Measurements from ENCODE around the gene NOVA2. TPM values are rescaled to one million over a fixed set of nuclear protein-coding genes. Genes with fewer than 3 reads are reported as not detected.
"Not testable (repeated sequence)": the region's sequence is repeated elsewhere in the genome, so short reads cannot be mapped to it uniquely, and the experiment has no call there.

The NOVA2 gene
- total RNA-seq, 2 donors from 2014 or later, result not detected

- Mint-ChIP-seq H3K4me1 (ENCODE audit: low read depth in 2 of 2) (peaks cover 16 to 28% of the 10 kb centered on the region in 2 donors), H3K27ac (no peak overlapping the region), H3K27me3 (no peaks in the 10 kb centered on the region), H3K9me3 (no peaks in the 10 kb centered on the region), H3K36me3 (peaks cover 17% of the 10 kb centered on the region), H3K4me3 (no peak overlapping the region)
- no peak for ATAC-seq
- DNase-seq (ENCODE audit: low spot score), result no peak
Measured at GRCh38 chr19:45897261-45897812, 76.3 kb downstream of the NOVA2 start.

- not testable (repeated sequence) for H3K9me3 Mint-ChIP-seq; H3K27ac Mint-ChIP-seq; H3K27me3 Mint-ChIP-seq; DNase-seq (ENCODE audit: low spot score); ATAC-seq; H3K4me3 Mint-ChIP-seq
- Mint-ChIP-seq H3K4me1 (ENCODE audit: low read depth in 2 of 2) (peaks cover 10 to 23% of the 10 kb centered on the region in 2 donors), H3K36me3 (peaks cover 17% of the 10 kb centered on the region)
Measured at GRCh38 chr19:45895983-45896599, 77.6 kb downstream of the NOVA2 start.

- H3K4me1 Mint-ChIP-seq (ENCODE audit: low read depth in 2 of 2), result peaks cover 7 to 19% of the 10 kb centered on the region in 2 donors
- no peak overlapping the region for H3K27ac Mint-ChIP-seq
- no peak for DNase-seq (ENCODE audit: low spot score)
- H3K27me3 Mint-ChIP-seq, result no peaks in the 10 kb centered on the region
- no peak for ATAC-seq
- H3K36me3 Mint-ChIP-seq, result peaks cover 17% of the 10 kb centered on the region
- no peak overlapping the region for H3K4me3 Mint-ChIP-seq
- no peaks in the 10 kb centered on the region for H3K9me3 Mint-ChIP-seq
Measured at GRCh38 chr19:45895519-45895972, 78.1 kb downstream of the NOVA2 start.

- no peak for ATAC-seq
- Mint-ChIP-seq H3K27me3 (no peaks in the 10 kb centered on the region), H3K4me1 (ENCODE audit: low read depth in 2 of 2) (peaks cover 10 to 21% of the 10 kb centered on the region in 2 donors), H3K4me3 (no peak overlapping the region), H3K27ac (no peak overlapping the region), H3K36me3 (peaks cover 7% of the 10 kb centered on the region), H3K9me3 (no peaks in the 10 kb centered on the region)
- no peak for DNase-seq (ENCODE audit: low spot score)
Measured at GRCh38 chr19:45890877-45891276, 82.8 kb downstream of the NOVA2 start.

- no peak overlapping the region for H3K4me3 Mint-ChIP-seq
- H3K27me3 Mint-ChIP-seq, result no peaks in the 10 kb centered on the region
- H3K36me3 Mint-ChIP-seq, result no peaks in the 10 kb centered on the region
- H3K27ac Mint-ChIP-seq, result no peak overlapping the region
- DNase-seq (ENCODE audit: low spot score), result no peak
- no peaks in the 10 kb centered on the region for H3K9me3 Mint-ChIP-seq
- H3K4me1 Mint-ChIP-seq (ENCODE audit: low read depth in 2 of 2), result peaks cover 10 to 18% of the 10 kb centered on the region in 2 donors
- ATAC-seq, result no peak
Measured at GRCh38 chr19:45889210-45889885, 84.3 kb downstream of the NOVA2 start.

- Mint-ChIP-seq H3K4me3 (peak overlapping the region; percentile 99), H3K4me1 (ENCODE audit: low read depth in 2 of 2) (peaks cover 16 to 19% of the 10 kb centered on the region in 2 donors), H3K36me3 (no peaks in the 10 kb centered on the region), H3K27ac (peak overlapping the region; percentile 93 to 97), H3K27me3 (no peaks in the 10 kb centered on the region), H3K9me3 (no peaks in the 10 kb centered on the region)
- DNase-seq (ENCODE audit: low spot score), result no peak
- ATAC-seq, result no peak
Measured at GRCh38 chr19:45887200-45887710, 86.4 kb downstream of the NOVA2 start.

GRCh38 chr19:45886427-45887199 is 87.1 kb downstream of the NOVA2 start:
- Mint-ChIP-seq H3K36me3 (no peaks in the 10 kb centered on the region), H3K9me3 (no peaks in the 10 kb centered on the region), H3K4me1 (ENCODE audit: low read depth in 2 of 2) (peaks cover 18 to 22% of the 10 kb centered on the region in 2 donors), H3K27ac (peak overlapping the region; percentile 93 to 97), H3K4me3 (peak overlapping the region; percentile 99), H3K27me3 (peaks cover 0 to 2% of the 10 kb centered on the region in 2 donors)
- DNase-seq (ENCODE audit: low spot score), result peak; percentile 93
- peak; percentile 84 to 89 for ATAC-seq

- Mint-ChIP-seq H3K36me3 (no peaks in the 10 kb centered on the region), H3K27ac (peak within 1 kb of the TSS; percentile 93 to 97), H3K27me3 (peaks cover 0 to 4% of the 10 kb centered on the region in 2 donors), H3K4me1 (ENCODE audit: low read depth in 2 of 2) (peaks cover 23 to 25% of the 10 kb centered on the region in 2 donors), H3K9me3 (no peaks in the 10 kb centered on the region), H3K4me3 (peak within 1 kb of the TSS; percentile 99)
- DNase-seq (ENCODE audit: low spot score) (peak; percentile 93), ATAC-seq (peak; percentile 85 to 88)
Measured at GRCh38 chr19:45885556-45886426, 87.9 kb downstream of the NOVA2 start, which contains the start of gene IRF2BP1. TSS of gene IRF2BP1 (minus strand) at chr19:45886141. CDS start at chr19:45885774, 367 bp downstream.

- H3K4me1 Mint-ChIP-seq (ENCODE audit: low read depth in 2 of 2), result peaks cover 23 to 25% of the 10 kb centered on the region in 2 donors
- peaks cover 0 to 4% of the 10 kb centered on the region in 2 donors for H3K27me3 Mint-ChIP-seq
- DNase-seq (ENCODE audit: low spot score) (no peak), ATAC-seq (peak in 1 of 2 donors; percentile 3)
- no peaks in the 10 kb centered on the region for H3K9me3 Mint-ChIP-seq
- H3K4me3 Mint-ChIP-seq, result peak overlapping the region; percentile 47
- no peaks in the 10 kb centered on the region for H3K36me3 Mint-ChIP-seq
- no peak overlapping the region for H3K27ac Mint-ChIP-seq
Measured at GRCh38 chr19:45884682-45885555, 88.7 kb downstream of the NOVA2 start.

- no peaks in the 10 kb centered on the region for H3K9me3 Mint-ChIP-seq
- H3K4me3 Mint-ChIP-seq, result peak overlapping the region; percentile 58
- ATAC-seq (no peak), DNase-seq (ENCODE audit: low spot score) (no peak)
- peaks cover 23 to 25% of the 10 kb centered on the region in 2 donors for H3K4me1 Mint-ChIP-seq (ENCODE audit: low read depth in 2 of 2)
- H3K27me3 Mint-ChIP-seq, result peaks cover 0 to 4% of the 10 kb centered on the region in 2 donors
- H3K27ac Mint-ChIP-seq, result no peak overlapping the region
- H3K36me3 Mint-ChIP-seq, result no peaks in the 10 kb centered on the region
Measured at GRCh38 chr19:45883881-45884681, 89.6 kb downstream of the NOVA2 start.

Data from natural killer cell treated with Interleukin-12 subunit alpha and Interleukin-12 subunit beta and Interleukin-15 and Interleukin-18, amount 100 ng/mL, for 72 hours (primary cell).